MM.1S (cell line): ENCODE measurements around the gene FAM120AOS.

Experiments used
- EZH2 ChIP-seq: fragments of 300-600 bp; sonication (generic); optimal IDR thresholded peaks from 2 replicates; pipeline ENCODE3; 2017; ENCODE audit warnings: low read depth, mild to moderate bottlenecking, antibody characterized with exemption, low read length, mixed read lengths
- EZH2phosphoT487 ChIP-seq: fragments of 300-600 bp; sonication (generic); IDR thresholded peaks from 2 replicates; pipeline ENCODE4 v1.6.1; 2018; ENCODE audit warnings: antibody characterized with exemption, low read length
- TF ChIP-seq, protein P1 (sequence below): fragments of 300-600 bp; sonication (generic); IDR thresholded peaks from 2 replicates; pipeline ENCODE4 v1.5.1; 2016; ENCODE audit warnings: antibody characterized with exemption, low read length, mixed read lengths

DNA sequence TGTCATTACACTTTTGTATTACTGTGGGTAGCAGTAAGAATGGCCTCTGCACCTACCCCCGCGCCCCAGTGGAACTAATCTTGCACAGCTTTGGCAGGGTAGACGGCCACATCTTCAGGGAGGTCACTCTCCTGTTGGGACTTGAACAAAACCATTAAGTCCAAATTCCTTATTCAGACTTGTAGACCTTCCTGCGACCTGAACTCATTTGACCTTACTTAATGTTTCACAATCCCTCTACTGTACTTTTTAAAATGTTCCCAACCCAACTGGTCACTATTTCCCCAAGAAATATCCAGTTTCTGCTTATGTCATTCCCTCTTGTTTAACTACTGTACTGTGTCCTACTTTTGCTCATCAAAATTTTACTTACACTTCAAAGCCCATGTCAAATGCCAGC lies 5.3 kb upstream of the FAM120AOS start:
- TF ChIP-seq, protein P1, sequence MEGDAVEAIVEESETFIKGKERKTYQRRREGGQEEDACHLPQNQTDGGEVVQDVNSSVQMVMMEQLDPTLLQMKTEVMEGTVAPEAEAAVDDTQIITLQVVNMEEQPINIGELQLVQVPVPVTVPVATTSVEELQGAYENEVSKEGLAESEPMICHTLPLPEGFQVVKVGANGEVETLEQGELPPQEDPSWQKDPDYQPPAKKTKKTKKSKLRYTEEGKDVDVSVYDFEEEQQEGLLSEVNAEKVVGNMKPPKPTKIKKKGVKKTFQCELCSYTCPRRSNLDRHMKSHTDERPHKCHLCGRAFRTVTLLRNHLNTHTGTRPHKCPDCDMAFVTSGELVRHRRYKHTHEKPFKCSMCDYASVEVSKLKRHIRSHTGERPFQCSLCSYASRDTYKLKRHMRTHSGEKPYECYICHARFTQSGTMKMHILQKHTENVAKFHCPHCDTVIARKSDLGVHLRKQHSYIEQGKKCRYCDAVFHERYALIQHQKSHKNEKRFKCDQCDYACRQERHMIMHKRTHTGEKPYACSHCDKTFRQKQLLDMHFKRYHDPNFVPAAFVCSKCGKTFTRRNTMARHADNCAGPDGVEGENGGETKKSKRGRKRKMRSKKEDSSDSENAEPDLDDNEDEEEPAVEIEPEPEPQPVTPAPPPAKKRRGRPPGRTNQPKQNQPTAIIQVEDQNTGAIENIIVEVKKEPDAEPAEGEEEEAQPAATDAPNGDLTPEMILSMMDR = no peak
- TF ChIP-seq EZH2 (no peak), EZH2phosphoT487 (no peak)
